GM10266 (cell line): ENCODE measurements around the gene GRAMD4.

Experiments
- DNase-seq: peaks from one replicate; pipeline ENCODE4 v3.0.0; 2012; ENCODE audit errors: extremely low spot score
- TF ChIP-seq, protein P1 (sequence below): IDR thresholded peaks from 2 replicates; pipeline ENCODE4 v1.5.1; 2012; ENCODE audit warnings: mild to moderate bottlenecking, low read depth; ENCODE audit not compliant: control insufficient read depth, insufficient read depth; ENCODE audit errors: missing control alignments

The GRAMD4 gene

DNA sequence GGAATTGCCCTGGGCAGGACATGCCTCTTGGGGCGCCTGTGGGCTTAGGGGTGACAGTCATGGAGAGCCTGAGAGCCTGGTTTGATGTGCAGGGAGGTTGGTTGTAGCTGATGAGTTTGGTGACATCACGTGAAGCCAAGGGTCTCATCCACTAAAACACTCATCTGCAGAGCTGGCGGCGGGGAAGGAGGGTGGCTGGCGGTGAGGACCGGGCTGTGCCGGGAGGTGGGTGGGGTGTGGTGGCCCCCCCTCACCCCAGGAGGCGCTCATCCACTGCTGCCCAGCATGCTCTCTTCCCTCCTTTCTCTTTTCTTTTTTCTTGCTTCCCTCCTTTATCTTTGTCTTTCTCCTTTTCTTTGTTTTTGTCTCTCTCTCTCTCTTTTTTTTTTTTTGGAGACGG, 49.0 kb downstream of the GRAMD4 start:
- no peak for DNase-seq
- TF ChIP-seq, protein P1, sequence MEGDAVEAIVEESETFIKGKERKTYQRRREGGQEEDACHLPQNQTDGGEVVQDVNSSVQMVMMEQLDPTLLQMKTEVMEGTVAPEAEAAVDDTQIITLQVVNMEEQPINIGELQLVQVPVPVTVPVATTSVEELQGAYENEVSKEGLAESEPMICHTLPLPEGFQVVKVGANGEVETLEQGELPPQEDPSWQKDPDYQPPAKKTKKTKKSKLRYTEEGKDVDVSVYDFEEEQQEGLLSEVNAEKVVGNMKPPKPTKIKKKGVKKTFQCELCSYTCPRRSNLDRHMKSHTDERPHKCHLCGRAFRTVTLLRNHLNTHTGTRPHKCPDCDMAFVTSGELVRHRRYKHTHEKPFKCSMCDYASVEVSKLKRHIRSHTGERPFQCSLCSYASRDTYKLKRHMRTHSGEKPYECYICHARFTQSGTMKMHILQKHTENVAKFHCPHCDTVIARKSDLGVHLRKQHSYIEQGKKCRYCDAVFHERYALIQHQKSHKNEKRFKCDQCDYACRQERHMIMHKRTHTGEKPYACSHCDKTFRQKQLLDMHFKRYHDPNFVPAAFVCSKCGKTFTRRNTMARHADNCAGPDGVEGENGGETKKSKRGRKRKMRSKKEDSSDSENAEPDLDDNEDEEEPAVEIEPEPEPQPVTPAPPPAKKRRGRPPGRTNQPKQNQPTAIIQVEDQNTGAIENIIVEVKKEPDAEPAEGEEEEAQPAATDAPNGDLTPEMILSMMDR = no peak

- TF ChIP-seq, protein P1 = no peak
- no peak for DNase-seq
These were observed 51.7 kb downstream of the GRAMD4 start for GRCh38 chr22:46671824-46672432.

GRCh38 chr22:46672731-46673130, 52.5 kb downstream of the GRAMD4 start:
- DNase-seq = no peak
- TF ChIP-seq, protein P1 = no peak

GRCh38 chr22:46673205-46673604, 53.0 kb downstream of the GRAMD4 start:
- no peak for DNase-seq
- TF ChIP-seq, protein P1 = no peak

DNA sequence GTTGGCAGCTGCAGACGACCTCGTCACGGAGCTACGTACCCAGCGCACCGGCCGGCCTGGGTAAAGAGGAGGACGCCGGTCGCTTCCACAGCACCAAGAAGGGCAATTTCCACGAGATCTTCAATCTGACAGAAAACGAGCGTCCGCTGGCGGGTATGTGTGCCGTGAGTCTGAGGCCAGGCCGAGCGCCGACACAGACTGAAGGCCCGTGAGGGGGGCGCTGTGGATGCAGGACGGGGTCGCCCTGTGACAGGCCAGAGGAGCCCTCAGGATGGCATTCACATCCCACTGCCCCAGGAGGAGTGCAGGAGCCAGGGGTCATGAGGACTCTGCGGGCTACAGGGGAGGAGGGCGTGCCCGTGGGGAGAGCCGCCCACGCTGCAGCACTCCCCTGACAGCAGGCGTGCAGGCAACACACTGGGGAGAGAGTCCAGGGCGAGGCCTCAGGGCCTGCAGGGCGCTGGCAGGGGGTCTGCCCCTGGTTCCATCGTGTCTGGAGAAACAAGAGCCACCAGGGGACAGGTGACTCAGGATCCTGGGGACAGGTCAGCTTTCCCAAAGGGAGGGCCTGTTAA, 53.6 kb downstream of the GRAMD4 start:
- TF ChIP-seq, protein P1 = no peak
- no peak for DNase-seq

GRCh38 chr22:46674367-46674781, 54.2 kb downstream of the GRAMD4 start:
- DNase-seq = peak; percentile 85
- TF ChIP-seq, protein P1 = no peak

DNA sequence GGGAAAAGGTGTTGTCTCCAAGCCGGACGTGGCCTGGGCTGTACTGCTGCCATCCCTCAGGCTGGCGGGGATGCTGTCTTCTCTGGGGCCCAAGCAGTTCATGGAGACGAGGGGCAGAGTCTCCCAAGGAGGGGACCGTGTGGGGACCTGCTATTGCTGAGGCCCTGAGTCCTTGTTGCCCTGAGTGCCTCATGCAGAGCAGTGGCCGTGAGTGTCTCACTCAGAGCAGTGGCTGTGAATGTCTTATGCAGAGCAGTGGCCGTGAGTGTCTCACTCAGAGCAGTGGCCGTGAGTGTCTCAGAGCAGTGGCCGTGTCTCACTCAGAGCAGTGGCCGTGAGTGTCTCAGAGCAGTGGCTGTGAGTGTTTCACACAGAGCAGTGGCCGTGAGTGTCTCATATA, 54.7 kb downstream of the GRAMD4 start:
- no peak for DNase-seq
- TF ChIP-seq, protein P1 = no peak
